Measurements from ENCODE around the gene SH3RF3.

Gene SH3RF3

GRCh38 chr2:109269706-109270504, 140.9 kb downstream of the SH3RF3 start:
- TF ChIP-seq CTCF (IDR thresholded peaks at IDR 0.05; ENCODE audit: insufficient read depth, low read depth, low read length, missing control alignments), result no peak
- H3K4me3 ChIP-seq (ENCODE audit: low read length), result no peak overlapping the region
- DNase-seq (ENCODE audit: low read depth), result peak; percentile 42

- no peak overlapping the region for H3K4me3 ChIP-seq (ENCODE audit: low read length)
- TF ChIP-seq CTCF (IDR thresholded peaks at IDR 0.05; ENCODE audit: insufficient read depth, low read depth, low read length, missing control alignments), result no peak
- peak; percentile 26 for DNase-seq (ENCODE audit: low read depth)
These were observed 141.7 kb downstream of the SH3RF3 start for GRCh38 chr2:109270505-109271312.

GRCh38 chr2:109271920-109272319, 142.9 kb downstream of the SH3RF3 start:
- H3K4me3 ChIP-seq (ENCODE audit: low read length), result no peak overlapping the region
- DNase-seq (ENCODE audit: low read depth), result no peak
- TF ChIP-seq CTCF (IDR thresholded peaks at IDR 0.05; ENCODE audit: insufficient read depth, low read depth, low read length, missing control alignments), result no peak

GRCh38 chr2:109272461-109272860, 143.5 kb downstream of the SH3RF3 start:
- DNase-seq (ENCODE audit: low read depth), result no peak
- no peak overlapping the region for H3K4me3 ChIP-seq (ENCODE audit: low read length)
- TF ChIP-seq CTCF (IDR thresholded peaks at IDR 0.05; ENCODE audit: insufficient read depth, low read depth, low read length, missing control alignments), result no peak

GRCh38 chr2:109275120-109276012, 146.4 kb downstream of the SH3RF3 start:
- TF ChIP-seq CTCF (IDR thresholded peaks at IDR 0.05; ENCODE audit: insufficient read depth, low read depth, low read length, missing control alignments), result no peak
- no peak for DNase-seq (ENCODE audit: low read depth)
- H3K4me3 ChIP-seq (ENCODE audit: low read length), result no peak overlapping the region

- no peak overlapping the region for H3K4me3 ChIP-seq (ENCODE audit: low read length)
- DNase-seq (ENCODE audit: low read depth), result no peak
- no peak for TF ChIP-seq CTCF (IDR thresholded peaks at IDR 0.05; ENCODE audit: insufficient read depth, low read depth, low read length, missing control alignments)
These were observed 148.4 kb downstream of the SH3RF3 start for GRCh38 chr2:109277406-109277805.
